ENCODE measurements around the gene ANKRD11.

The ANKRD11 gene

DNA sequence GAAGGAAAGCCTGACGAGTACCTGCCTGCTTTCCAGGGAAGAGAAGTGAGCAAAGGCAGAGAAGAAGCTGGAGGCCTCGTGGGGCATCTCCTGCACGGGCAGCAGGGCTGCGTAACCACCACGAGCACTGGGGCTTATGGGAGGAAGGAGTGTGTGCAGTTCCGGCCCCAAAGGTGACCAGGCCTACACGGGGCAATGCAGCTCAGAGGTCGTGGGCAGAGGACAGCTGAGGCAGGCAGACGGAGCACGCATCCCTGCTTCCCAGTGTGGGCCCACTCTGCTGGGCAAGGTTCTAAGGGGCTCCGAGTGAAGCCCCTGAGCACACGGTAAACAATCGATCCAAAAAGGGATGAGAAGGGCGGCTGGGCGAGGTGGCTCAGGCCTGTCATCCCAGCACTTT, 109.7 kb downstream of the ANKRD11 start:
- no peaks in the 10 kb centered on the region for H3K27me3 ChIP-seq (ENCODE audit: control insufficient read depth, low read length)
- peaks cover 66% of the 10 kb centered on the region for H4K20me1 ChIP-seq (ENCODE audit: control insufficient read depth, insufficient read depth, low read depth, low read length)
- H3K36me3 ChIP-seq (ENCODE audit: control insufficient read depth, low read length) = no peaks in the 10 kb centered on the region
- H3K4me2 ChIP-seq (ENCODE audit: low read length) = no peak overlapping the region; the same call in 1 of the 2 replicates
- TF ChIP-seq, protein P1, sequence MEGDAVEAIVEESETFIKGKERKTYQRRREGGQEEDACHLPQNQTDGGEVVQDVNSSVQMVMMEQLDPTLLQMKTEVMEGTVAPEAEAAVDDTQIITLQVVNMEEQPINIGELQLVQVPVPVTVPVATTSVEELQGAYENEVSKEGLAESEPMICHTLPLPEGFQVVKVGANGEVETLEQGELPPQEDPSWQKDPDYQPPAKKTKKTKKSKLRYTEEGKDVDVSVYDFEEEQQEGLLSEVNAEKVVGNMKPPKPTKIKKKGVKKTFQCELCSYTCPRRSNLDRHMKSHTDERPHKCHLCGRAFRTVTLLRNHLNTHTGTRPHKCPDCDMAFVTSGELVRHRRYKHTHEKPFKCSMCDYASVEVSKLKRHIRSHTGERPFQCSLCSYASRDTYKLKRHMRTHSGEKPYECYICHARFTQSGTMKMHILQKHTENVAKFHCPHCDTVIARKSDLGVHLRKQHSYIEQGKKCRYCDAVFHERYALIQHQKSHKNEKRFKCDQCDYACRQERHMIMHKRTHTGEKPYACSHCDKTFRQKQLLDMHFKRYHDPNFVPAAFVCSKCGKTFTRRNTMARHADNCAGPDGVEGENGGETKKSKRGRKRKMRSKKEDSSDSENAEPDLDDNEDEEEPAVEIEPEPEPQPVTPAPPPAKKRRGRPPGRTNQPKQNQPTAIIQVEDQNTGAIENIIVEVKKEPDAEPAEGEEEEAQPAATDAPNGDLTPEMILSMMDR (IDR thresholded peaks at IDR 0.05; ENCODE audit: low read depth, low read length, poor library complexity, severe bottlenecking) = no peak
- TF ChIP-seq EZH2phosphoT487 (IDR thresholded peaks at IDR 0.05; ENCODE audit: borderline replicate concordance, low read length) = no peak
- peaks cover 44% of the 10 kb centered on the region for H3K4me1 ChIP-seq (ENCODE audit: control insufficient read depth, low read length)
- H3F3A ChIP-seq (ENCODE audit: control insufficient read depth, insufficient read depth) = peaks cover 12% of the 10 kb centered on the region; the same call in 1 of the 2 replicates
- H3K27ac ChIP-seq (ENCODE audit: low read depth, low read length) = no peak overlapping the region
- no peaks in the 10 kb centered on the region for H3K9me2 ChIP-seq (replicated peaks; ENCODE audit: control insufficient read depth, low read length)
- H3K9me3 ChIP-seq (ENCODE audit: control insufficient read depth, insufficient read depth, low read length) = 0 out of 2 replicates have a peak, but pooled peaks cover 4% of the 10 kb centered on the region
- no peak overlapping the region for H3K4me3 ChIP-seq (ENCODE audit: low read length)
- peaks cover 99% of the 10 kb centered on the region for H3K79me2 ChIP-seq (ENCODE audit: control insufficient read depth, low read length)

DNA sequence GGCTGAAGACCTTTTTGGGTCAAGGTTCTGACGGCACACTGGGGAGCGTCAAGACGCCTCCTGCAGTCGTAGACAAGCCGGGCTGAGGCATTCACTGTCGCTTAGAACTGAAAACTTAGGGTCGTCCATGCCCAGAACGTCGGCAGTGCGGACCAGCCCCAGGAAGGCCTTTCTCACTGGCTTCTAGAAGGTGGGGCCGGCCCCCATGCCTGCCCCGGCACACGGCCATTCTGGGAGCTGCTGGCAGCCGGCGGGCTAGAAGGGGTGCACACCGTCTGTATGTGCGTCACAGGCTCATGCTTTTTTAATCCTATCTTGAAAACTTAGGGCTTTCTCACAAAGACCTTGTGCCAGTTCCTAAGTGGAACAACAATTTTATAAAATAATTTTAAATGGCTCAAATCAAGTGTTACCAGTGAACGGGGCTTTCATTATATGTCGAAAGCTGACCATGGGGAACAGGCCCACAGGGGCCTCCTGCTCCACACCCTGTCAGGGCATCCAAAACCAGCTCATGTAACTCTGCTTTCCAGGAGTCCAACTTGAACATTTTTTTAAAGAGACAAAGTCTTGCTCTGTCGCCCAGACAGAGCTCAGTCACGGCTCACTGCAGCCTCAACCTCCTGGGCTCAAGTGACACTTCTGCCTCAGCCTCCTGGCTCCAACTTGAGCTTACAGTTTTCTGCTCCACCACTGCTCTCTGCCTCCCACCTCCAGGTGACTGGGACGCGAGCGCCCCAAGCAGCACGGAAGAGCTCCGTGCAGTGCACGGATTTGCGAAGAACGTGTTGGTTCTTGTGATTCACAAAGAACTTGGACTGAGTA, 111.2 kb downstream of the ANKRD11 start:
- H3K4me1 ChIP-seq (ENCODE audit: control insufficient read depth, low read length) = peaks cover 59% of the 10 kb centered on the region
- TF ChIP-seq, protein P1 (IDR thresholded peaks at IDR 0.05; ENCODE audit: low read depth, low read length, poor library complexity, severe bottlenecking) = peak; percentile 25
- no peak for TF ChIP-seq EZH2phosphoT487 (IDR thresholded peaks at IDR 0.05; ENCODE audit: borderline replicate concordance, low read length)
- 0 out of 2 replicates have a peak overlapping the region, but pooled peaks have one; percentile 10 for H3K4me2 ChIP-seq (ENCODE audit: low read length)
- H3K9me3 ChIP-seq (ENCODE audit: control insufficient read depth, insufficient read depth, low read length) = 0 out of 2 replicates have a peak, but pooled peaks cover 4% of the 10 kb centered on the region
- H3F3A ChIP-seq (ENCODE audit: control insufficient read depth, insufficient read depth) = peaks cover 13% of the 10 kb centered on the region; the same call in 1 of the 2 replicates
- peaks cover 99% of the 10 kb centered on the region for H3K79me2 ChIP-seq (ENCODE audit: control insufficient read depth, low read length)
- no peak overlapping the region for H3K4me3 ChIP-seq (ENCODE audit: low read length)
- no peaks in the 10 kb centered on the region for H3K27me3 ChIP-seq (ENCODE audit: control insufficient read depth, low read length)
- no peaks in the 10 kb centered on the region for H3K36me3 ChIP-seq (ENCODE audit: control insufficient read depth, low read length)
- H4K20me1 ChIP-seq (ENCODE audit: control insufficient read depth, insufficient read depth, low read depth, low read length) = peaks cover 68% of the 10 kb centered on the region
- no peaks in the 10 kb centered on the region for H3K9me2 ChIP-seq (replicated peaks; ENCODE audit: control insufficient read depth, low read length)
- no peak overlapping the region for H3K27ac ChIP-seq (ENCODE audit: low read depth, low read length)

- Histone ChIP-seq H3K9me3 (ENCODE audit: control insufficient read depth, insufficient read depth, low read length) (0 out of 2 replicates have a peak, but pooled peaks cover 4% of the 10 kb centered on the region), H3K79me2 (ENCODE audit: control insufficient read depth, low read length) (peaks cover 99% of the 10 kb centered on the region), H3F3A (ENCODE audit: control insufficient read depth, insufficient read depth) (peaks cover 13% of the 10 kb centered on the region; the same call in 1 of the 2 replicates), H4K20me1 (ENCODE audit: control insufficient read depth, insufficient read depth, low read depth, low read length) (peaks cover 73% of the 10 kb centered on the region), H3K36me3 (ENCODE audit: control insufficient read depth, low read length) (peaks cover 8% of the 10 kb centered on the region; the same call in 1 of the 2 replicates), H3K4me3 (ENCODE audit: low read length) (no peak overlapping the region), H3K9me2 (replicated peaks; ENCODE audit: control insufficient read depth, low read length) (no peaks in the 10 kb centered on the region), H3K4me2 (ENCODE audit: low read length) (no peak overlapping the region), H3K27me3 (ENCODE audit: control insufficient read depth, low read length) (no peaks in the 10 kb centered on the region), H3K27ac (ENCODE audit: low read depth, low read length) (no peak overlapping the region), H3K4me1 (ENCODE audit: control insufficient read depth, low read length) (peaks cover 59% of the 10 kb centered on the region)
- TF ChIP-seq EZH2phosphoT487 (IDR thresholded peaks at IDR 0.05; ENCODE audit: borderline replicate concordance, low read length) = no peak
- TF ChIP-seq, protein P1 (IDR thresholded peaks at IDR 0.05; ENCODE audit: low read depth, low read length, poor library complexity, severe bottlenecking) = no peak
These were observed 112.9 kb downstream of the ANKRD11 start for GRCh38 chr16:89377453-89377848.

Data from DOHH2 (cell line).